ENCODE data around the gene TPH2. TPM values are rescaled to one million over a fixed set of nuclear protein-coding genes. Genes with fewer than 3 reads are reported as not detected.

TPH2 gene
- polyA plus RNA-seq, 3 donors, result not detected

- Histone ChIP-seq H3K4me3 (replicated peaks in 1 of 3; ENCODE audit: low read depth in 2 of 3, low read length in 3 of 3) (no peak overlapping the region), H3K4me1 (ENCODE audit: control insufficient read depth in 1 of 2, insufficient read depth in 2 of 2, low read length in 2 of 2) (no peaks in the 10 kb centered on the region), H3K36me3 (replicated peaks in 1 of 2; ENCODE audit: control insufficient read depth in 1 of 2, insufficient read depth in 2 of 2, low read length in 2 of 2) (no peaks in the 10 kb centered on the region), H3K79me2 (ENCODE audit: insufficient read depth, low read length) (no peaks in the 10 kb centered on the region), H4K20me1 (ENCODE audit: insufficient read depth, low read length) (no peaks in the 10 kb centered on the region), H2AFZ (ENCODE audit: insufficient read depth, low read depth, low read length, poor library complexity, severe bottlenecking) (no peak overlapping the region), H3K4me2 (replicated peaks; ENCODE audit: extremely low read depth, low read length, poor library complexity, severe bottlenecking) (no peak overlapping the region), H3K9ac (ENCODE audit: insufficient read depth, low read length, poor library complexity, severe bottlenecking) (no peak overlapping the region), H3K27ac (ENCODE audit: low read depth in 1 of 2, low read length in 2 of 2) (no peak overlapping the region), H3K27me3 (ENCODE audit: control insufficient read depth in 2 of 2, insufficient read depth in 2 of 2, low read length in 2 of 2) (no peaks in the 10 kb centered on the region), H3K9me3 (replicated peaks in 1 of 2; ENCODE audit: control insufficient read depth in 1 of 2, insufficient read depth in 1 of 2, low read length in 2 of 2) (no peaks in the 10 kb centered on the region)
- H3K9me3 Mint-ChIP-seq, result peaks cover 0 to 3% (median 0%) of the 10 kb centered on the region in 7 donors
- no peak overlapping the region for H3K4me3 Mint-ChIP-seq
- H3K4me1 Mint-ChIP-seq, result no peaks in the 10 kb centered on the region
- intact Hi-C loops (cut with micrococcal nuclease), result no loop called here
- no CpG with 5 or more reads among the region's 2 CpGs for WGBS (ENCODE audit: insufficient coverage)
- no peak for DNase-seq
- H3K27me3 Mint-ChIP-seq (ENCODE audit: low read depth in 3 of 3), result peaks cover 3 to 12% (median 5%) of the 10 kb centered on the region in 3 donors
- no peak overlapping the region for H3K27ac Mint-ChIP-seq
- TF ChIP-seq CTCF (IDR thresholded peaks at IDR 0.05), result no peak
- no peaks in the 10 kb centered on the region for H3K36me3 Mint-ChIP-seq
These were observed 17.3 kb downstream of the TPH2 start for GRCh38 chr12:71955970-71956369.

DNA sequence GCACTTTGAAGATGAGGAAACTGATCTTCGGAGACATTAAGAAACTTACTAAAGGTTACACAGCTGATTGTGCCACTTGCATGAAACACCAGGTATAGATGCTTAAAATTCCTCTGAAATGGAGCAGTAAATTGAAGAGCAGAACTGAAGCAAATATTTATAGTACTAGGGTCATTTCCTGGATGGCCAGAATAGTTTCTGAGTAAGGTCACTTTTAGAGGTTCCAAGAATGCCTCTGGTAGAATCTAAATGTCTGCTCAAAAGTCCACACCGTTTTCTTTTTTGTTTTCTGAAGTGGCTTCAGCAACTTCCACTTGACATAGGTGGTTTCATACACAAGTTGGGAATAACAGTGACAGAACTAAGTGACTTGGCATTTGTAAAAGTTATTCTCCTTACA, 19.4 kb downstream of the TPH2 start:
- H3K27ac Mint-ChIP-seq, result no peak overlapping the region
- no peak for TF ChIP-seq CTCF (IDR thresholded peaks at IDR 0.05)
- no peaks in the 10 kb centered on the region for H3K27me3 ChIP-seq (ENCODE audit: control insufficient read depth in 2 of 2, insufficient read depth in 2 of 2, low read length in 2 of 2)
- DNase-seq, result no peak
- no peak overlapping the region for H3K9ac ChIP-seq (ENCODE audit: insufficient read depth, low read length, poor library complexity, severe bottlenecking)
- H3K4me2 ChIP-seq (replicated peaks; ENCODE audit: extremely low read depth, low read length, poor library complexity, severe bottlenecking), result no peak overlapping the region
- H3K4me1 ChIP-seq (ENCODE audit: control insufficient read depth in 1 of 2, insufficient read depth in 2 of 2, low read length in 2 of 2), result no peaks in the 10 kb centered on the region
- peaks cover 0 to 3% (median 0%) of the 10 kb centered on the region in 7 donors for H3K9me3 Mint-ChIP-seq
- no peak overlapping the region for H3K4me3 ChIP-seq (replicated peaks in 1 of 3; ENCODE audit: low read depth in 2 of 3, low read length in 3 of 3)
- no peaks in the 10 kb centered on the region for H3K79me2 ChIP-seq (ENCODE audit: insufficient read depth, low read length)
- 100% methylated on average over 1 of the region's 2 CpGs for WGBS (ENCODE audit: insufficient coverage)
- intact Hi-C loops (cut with micrococcal nuclease), result no loop called here
- H2AFZ ChIP-seq (ENCODE audit: insufficient read depth, low read depth, low read length, poor library complexity, severe bottlenecking), result no peak overlapping the region
- no peak overlapping the region for H3K27ac ChIP-seq (ENCODE audit: low read depth in 1 of 2, low read length in 2 of 2)
- H3K9me3 ChIP-seq (replicated peaks in 1 of 2; ENCODE audit: control insufficient read depth in 1 of 2, insufficient read depth in 1 of 2, low read length in 2 of 2), result no peaks in the 10 kb centered on the region
- no peaks in the 10 kb centered on the region for H3K36me3 Mint-ChIP-seq
- no peak overlapping the region for H3K4me3 Mint-ChIP-seq
- H4K20me1 ChIP-seq (ENCODE audit: insufficient read depth, low read length), result no peaks in the 10 kb centered on the region
- H3K4me1 Mint-ChIP-seq, result no peaks in the 10 kb centered on the region
- no peaks in the 10 kb centered on the region for H3K36me3 ChIP-seq (replicated peaks in 1 of 2; ENCODE audit: control insufficient read depth in 1 of 2, insufficient read depth in 2 of 2, low read length in 2 of 2)
- peaks cover 3 to 11% (median 5%) of the 10 kb centered on the region in 3 donors for H3K27me3 Mint-ChIP-seq (ENCODE audit: low read depth in 3 of 3)

Data from CD14-positive monocyte (primary cell).